ENCODE results near the gene FAM168A.

FAM168A gene

DNA sequence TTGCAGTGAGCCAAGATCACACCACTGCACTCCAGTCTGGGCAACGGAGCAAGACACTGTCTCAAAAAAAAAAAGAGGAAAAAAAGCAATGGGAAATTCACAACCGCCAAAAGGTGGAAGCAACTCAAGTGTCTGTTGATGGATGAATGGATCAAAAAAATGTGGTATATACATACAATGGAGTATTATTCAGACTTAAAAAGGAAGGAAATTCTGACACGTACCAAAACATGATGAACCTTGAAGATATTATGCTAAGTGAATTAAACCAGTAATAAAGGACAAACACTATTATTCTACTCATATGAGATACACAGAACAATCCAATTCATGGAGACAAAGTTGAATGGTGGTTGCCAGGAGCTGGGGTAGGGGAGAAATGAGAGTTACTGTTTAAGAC is 40.9 kb downstream of the FAM168A start:
- DNase-seq (ENCODE audit: low read depth in 2 of 2) = no peak

DNA sequence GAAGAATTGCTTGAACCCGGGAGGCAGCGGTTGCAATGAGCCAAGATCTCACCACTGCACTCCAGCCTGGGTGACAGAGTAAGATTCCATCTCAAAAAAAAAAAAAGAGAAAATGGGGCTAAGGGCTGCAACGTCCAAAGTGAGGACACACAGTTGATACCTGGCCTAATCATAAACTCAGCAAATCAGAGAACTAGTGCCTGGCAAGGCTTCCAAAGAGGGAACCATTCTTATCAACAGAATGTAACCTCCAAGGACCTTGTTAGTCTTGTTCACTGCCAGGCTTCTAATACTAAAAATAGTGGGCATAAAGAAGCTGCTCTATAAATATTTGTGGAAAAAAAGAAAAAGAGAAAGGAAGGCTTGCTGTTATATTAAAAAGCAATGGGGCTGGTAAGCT is 42.3 kb downstream of the FAM168A start:
- DNase-seq (ENCODE audit: low read depth in 2 of 2) = no peak

DNA sequence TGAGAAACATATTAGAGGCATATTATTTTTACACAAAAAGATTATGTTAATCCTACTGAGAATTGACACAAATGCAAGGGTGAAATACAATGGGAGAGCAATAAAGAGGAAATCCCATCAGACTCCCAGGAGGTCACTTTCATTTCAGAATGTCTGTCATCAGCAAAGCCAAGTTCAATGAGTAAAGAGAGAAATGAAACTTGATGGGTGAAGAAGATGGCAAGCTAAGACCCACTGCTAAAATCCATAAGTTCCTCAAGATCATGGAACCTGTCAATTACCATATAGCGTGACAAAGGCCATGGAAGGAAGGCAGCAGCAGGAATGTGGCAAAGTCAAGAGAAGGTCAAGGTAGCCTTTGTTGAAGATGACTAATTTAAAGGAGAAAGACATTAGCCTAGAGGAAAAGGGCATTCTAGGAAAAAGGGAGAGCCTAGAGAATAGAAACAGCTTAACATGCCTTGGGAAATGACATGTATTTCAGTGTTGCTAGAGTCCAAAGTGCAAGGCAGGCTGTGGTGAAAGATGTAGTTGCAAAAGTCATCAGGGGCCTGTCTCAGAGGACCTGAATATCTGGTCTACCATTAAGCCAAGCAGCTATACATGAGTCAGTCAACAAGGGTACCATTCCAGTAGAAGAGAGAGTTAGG is 43.1 kb downstream of the FAM168A start:
- DNase-seq (ENCODE audit: low read depth in 2 of 2) = no peak

DNA sequence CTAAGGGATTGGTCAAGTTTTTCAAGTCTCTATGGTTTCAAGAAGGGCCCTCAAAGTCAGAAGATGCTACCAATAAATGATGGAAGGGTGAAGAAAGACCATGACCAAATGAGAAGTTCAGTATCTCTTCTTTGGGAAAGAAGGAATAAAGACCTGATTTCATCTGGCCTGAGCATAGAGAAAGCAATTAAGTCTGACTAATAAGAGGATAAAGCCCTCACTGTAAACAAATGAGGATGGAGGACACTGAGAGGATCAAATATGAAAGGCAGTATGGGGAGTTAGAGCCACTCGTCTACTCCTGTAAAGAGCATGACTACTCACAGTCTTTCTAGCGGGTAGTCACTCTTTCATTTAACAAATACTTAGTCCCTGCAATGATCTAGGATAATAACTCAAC is 44.6 kb downstream of the FAM168A start:
- no peak for DNase-seq (ENCODE audit: low read depth in 2 of 2)

DNA sequence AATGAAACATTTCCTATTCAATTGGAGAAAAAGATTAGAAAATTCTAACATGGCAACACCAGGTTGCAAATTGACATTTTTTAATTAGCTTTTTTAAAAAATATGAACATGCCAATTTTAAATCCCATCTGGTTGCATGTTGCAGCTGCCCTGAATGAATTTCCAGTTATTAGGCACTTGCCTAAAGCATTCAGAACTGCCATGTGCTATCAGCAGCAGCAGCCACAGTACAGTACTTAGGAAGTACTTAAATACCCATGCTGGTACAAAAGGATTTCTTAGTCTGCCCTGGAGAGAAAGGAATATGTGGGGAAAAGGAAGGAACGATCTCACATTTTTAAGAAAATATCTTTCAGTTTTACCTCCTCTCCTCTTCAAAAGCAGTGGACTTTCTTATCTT is 46.2 kb downstream of the FAM168A start:
- DNase-seq (ENCODE audit: low read depth in 2 of 2) = no peak

DNA sequence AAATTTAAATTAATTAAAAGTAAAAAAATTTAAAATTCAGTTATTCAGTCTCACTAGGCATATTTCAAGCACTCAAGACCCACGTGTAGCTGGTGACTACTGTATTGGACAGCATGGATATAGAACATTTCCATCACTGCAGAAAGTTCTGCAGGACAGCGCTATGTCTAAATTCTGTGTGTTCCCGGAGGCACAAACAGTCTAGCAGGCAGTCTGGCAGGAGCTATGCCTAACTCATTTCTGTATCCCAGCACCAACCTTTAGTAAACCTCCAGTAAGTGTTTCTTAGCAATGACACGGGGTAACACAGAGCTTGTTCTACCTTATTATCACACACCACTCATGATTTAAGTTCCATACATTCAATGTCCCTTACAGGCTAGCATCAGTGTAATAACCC is 48.5 kb downstream of the FAM168A start:
- no peak for DNase-seq (ENCODE audit: low read depth in 2 of 2)

DNA sequence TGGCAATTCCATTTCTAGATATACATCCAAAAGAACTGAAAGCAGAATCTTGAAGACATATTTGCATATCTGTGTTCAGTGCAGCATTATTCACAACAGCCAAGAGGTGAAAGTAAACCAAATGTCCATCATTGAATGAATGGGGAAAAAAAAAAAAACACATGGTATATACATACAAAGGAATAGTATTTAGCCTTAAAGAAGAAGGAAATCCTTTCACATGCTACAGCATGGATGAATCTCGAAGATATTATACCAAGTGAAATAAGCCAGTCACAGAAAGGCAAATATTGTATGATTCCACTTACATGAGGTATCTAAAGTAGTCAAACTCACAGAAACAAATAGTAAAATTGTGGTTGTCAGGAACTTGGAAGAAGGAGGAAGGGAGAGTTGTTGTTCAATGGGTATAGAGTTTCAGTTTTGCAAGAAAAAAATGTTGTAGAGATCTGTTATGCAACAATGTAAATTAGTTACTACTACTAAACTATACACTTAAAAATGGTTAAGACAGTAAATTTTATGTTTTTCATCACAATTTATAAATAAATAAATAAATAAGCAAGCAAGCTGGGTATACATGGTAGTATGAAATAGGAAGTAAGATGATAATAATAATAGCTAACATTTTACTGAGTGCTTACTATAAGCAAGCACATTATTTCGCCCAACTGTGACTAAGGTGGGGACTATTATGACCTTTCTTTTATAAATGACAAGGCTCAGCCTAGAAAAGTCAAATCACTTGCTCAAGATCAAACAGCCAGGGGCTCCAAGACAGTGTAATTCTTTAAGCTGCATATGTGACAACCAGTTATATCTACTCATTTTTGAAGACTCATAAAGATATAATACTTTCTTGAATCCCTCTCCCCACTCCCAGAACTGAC is 50.0 kb downstream of the FAM168A start:
- DNase-seq (ENCODE audit: low read depth in 2 of 2) = no peak

DNA sequence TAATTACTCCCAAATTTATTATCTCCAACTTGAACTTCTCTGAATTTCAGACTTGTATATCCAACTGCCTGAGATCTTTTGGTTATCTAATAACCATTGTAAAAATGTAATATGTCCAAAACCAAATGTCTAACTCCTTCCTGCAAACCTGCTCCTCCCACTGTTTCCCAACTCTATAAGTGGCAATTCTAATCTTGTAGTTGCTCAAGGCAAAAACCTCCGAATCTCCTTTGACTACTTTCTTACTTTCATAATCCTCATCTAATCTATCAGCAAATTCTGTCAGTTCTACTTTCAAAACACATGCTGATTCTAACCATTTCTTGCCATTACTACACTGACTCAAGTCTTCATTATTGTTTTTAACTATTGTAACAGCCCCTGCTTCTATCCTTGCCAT is 55.7 kb downstream of the FAM168A start:
- DNase-seq (ENCODE audit: low read depth in 2 of 2) = no peak

DNA sequence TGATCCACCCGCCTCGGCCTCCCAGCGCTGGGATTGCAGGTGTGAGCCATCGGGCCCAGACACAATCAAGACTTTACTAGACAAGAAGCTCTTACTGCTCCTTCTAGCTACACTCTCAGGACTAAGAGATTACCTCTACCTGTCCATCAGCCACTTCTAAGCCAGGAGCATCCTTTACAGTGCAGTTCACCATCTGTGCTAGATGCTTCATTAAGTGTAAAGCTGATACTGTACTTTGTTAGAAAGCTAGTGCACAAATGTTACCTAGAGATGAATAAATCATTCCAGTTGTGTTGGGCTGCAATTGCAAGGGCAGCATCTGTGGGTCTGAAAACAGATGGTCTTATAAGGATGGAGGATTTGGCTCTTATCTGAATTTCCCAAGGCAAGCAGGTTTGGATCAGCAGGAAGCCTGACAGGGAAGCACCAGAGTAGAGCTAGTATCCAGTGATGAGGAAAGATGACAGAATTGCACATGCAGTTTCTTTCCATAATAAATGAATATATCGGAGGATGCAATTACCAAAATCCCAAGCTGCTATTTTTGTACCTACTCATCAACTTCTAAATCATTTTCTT is 58.3 kb downstream of the FAM168A start:
- DNase-seq (ENCODE audit: low read depth in 2 of 2) = no peak

DNA sequence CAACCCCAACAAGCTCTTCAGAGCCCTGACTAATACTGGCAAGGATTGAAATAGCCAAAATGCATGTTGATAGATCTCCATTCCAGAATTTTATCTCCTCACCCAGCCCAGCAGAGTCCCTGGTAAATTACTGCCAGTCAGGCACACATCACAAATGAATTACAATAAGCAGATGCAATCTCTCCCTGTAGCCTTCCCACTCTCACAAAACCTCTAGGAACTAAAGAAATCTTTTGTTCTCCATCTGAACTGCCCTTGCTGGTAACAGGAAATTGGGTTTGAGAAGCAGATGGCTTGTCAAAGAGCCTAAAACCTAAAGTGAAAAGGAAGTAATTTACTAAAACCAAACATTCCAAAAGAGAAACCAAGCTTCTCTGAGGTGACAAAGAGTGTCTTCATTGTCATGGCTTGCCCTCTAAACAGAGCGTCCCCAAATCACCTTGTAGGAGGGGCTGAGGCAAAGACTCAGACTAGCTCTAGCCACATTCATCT is 59.5 kb downstream of the FAM168A start:
- DNase-seq (ENCODE audit: low read depth in 2 of 2) = no peak

DNA sequence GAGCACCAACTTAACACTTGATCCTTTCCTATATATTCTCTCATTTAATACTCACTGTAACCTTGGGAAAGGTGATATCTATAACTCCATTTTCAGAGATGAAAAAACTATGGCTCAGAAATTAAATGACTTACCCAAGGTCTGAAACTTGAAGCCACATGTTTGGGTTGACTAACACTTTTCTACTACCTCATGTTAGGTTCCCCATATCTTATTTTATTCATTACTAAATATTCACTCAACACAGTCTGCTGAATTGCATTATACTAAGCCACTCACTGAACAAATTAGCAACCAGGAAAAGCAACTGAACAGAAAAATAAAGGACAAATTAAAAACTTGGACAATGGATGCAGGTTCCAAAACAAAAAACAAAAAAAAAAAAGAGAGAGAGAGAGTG is 59.9 kb downstream of the FAM168A start:
- DNase-seq (ENCODE audit: low read depth in 2 of 2) = no peak

DNA sequence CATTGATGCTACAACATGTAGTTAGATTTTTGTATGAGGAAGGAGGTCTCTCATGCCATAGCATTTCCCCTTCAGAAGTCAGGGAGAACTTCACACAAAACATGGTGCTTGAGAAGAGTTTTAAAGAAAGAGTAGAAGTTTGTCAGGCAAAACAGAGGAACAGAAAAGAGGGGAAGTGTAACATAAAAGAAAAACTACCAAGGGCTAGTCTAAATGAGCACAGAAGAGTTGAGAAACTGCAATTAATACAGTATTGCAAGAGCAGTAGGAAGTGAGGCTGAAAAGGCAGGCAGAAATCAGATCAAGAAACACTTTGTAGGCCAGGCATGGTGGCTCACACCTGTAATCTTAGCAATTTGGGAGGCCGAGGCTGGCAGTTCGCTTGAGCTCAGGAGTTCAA is 61.0 kb downstream of the FAM168A start:
- no peak for DNase-seq (ENCODE audit: low read depth in 2 of 2)

DNA sequence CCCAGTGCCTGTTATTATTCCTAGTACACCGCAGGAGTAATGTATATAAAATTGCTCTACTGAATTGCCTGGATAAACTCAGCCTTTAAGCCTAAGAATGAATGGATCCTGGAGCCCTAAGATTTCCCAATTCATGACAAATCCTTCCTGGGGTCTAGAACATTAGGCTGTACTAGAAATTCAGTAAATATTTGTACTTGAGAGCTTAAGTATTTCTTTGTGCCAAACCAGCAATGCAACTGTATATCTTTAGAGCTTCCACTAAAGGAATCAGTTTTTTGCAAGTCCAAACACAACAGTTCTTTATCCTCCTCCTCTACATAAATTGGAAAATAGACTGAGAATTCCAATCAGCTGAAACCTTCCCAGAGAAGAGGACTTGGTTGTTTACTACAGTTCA is 65.6 kb downstream of the FAM168A start:
- DNase-seq (ENCODE audit: low read depth in 2 of 2) = no peak

DNA sequence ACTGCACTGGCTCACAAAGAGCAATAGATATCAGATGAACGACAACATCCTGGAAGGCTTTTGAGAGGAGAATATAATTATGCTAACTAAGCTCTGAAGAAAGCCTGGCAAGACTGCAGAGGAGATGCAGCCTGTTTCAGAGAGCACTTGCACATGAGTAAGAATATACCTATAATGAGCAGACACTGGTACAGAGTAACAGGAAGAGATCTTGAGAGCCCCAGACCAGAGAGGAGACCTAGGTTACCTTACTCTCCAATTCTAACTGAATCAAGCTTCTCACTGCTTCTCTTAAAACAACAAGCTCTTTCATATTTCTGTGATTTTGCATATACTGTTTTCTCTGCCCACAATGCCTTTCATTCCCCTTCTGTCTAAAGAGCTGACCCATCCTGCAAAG is 66.5 kb downstream of the FAM168A start:
- DNase-seq (ENCODE audit: low read depth in 2 of 2) = no peak

DNA sequence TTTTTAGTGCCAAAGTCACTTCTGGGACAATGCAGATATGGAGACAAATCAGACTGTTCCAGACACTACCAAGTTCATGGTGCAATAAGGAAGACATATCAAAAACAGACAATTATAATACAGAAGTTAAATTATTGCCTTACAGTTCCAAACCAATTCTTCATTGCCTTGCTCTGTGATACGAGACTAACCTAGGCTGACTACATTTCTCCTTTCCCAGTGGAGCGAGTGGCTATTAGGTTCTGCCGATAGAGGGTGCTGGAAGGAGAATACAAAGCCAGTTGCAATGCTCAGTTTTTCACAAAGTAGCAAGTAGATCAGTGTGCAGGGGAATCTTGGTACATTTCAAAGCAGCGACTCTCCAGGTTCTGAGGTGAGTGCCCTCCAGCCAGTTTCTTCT is 67.8 kb downstream of the FAM168A start:
- no peak for DNase-seq (ENCODE audit: low read depth in 2 of 2)

DNA sequence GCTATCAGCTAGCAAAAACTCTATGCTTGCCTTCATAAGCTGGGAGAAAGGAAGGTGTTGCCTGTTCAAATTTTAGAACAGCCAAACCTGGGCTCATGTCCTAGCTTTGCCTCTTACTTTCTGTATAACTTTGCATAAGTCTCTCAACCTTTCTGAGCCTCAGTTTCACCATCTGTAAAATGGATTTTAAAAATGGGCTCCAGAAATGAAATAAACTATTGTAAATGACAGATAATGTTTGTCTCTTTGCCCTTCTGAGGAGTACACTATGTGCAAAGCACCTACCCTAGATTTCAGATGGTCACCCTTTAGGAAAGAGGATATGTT is 68.7 kb downstream of the FAM168A start:
- DNase-seq (ENCODE audit: low read depth in 2 of 2) = no peak

DNA sequence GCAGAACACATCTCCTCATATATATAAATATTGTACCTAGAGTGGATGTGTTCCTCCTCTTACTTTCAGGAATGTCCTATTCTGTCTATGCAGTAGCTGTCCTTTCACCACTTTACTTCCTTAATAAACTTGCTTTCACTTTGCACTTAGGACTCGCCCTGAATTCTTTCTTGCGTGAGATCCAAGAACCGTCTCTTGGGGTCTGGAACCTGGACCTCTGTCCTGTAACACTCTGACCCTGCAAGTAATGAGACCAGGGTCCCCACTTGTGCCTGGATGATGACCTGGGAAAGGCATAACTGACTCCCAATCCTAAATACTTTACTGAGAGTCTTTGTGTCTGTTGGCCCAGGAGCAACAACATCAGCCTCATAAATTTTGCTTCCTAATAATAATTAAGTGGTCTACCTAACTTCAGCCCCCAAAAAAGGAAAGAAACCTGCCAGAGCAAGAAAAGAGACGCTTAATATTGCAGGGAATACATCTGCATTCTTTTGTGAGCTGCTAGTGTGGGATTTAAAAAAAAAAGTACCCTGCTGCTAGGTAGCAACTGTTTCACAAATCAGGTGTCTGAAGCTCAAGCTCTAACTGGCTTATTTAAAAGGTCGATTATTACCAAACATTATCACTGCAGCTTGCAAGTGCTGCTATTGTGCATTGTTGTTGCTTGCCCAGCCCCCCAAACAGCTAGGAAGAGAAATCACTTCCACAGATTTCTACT is 69.3 kb downstream of the FAM168A start:
- no peak for DNase-seq (ENCODE audit: low read depth in 2 of 2)

DNA sequence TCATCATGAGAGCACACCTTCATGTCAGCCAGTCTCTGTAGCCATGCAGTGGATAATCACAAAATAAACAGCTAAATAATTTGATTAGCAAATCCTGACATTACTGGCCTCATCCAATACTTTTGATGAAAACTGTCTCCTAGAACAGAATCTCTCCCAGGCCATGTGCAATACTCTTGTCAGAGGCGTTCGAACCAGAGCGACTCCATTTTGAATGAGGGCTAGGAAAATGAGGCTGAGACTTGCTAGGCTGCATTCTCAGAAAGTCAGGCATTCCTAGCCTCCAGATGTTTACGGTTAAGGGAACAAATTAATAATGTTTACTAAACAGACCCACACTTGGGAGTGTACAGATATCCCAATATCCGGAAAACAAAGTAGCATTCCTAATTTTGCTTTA is 69.9 kb downstream of the FAM168A start:
- no peak for DNase-seq (ENCODE audit: low read depth in 2 of 2)

DNA sequence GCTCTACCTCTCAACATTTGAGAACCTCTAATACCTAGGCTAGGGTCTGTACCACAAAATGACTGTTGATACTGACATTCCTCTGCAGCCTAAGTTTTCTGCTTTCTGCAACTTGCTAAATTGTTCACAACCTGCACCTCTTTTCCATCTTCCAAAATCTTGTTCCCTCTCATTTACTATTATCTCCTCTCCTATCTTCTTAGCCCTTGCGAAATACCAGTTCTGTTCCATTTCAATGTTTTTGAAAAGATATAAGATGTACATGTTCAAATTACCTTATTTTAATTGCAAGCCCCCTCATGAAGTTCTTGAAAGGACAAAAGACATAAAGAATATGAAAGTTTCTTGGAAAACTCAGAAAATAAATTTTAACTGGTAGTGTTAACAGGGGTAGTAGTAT is 72.3 kb downstream of the FAM168A start:
- DNase-seq (ENCODE audit: low read depth in 2 of 2) = no peak

DNA sequence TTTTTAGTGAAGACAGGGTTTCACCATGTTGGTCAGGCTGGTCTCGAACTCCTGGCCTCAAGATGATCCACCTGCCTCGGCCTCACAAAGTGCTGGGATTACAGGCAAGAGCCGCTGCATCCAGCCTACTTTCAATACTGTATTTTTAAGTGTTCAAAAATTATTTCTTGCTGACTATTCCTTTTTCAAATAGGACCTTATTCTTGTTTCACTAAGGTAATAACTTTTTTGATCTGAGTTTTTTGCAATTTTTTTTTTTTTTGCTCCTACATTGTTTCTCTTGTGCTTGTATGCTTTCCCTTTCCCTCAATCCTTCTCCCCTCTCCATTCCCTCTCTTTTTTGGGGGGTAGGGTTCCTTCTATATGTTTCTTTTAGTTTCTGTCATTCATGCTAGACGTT is 73.1 kb downstream of the FAM168A start:
- no peak for DNase-seq (ENCODE audit: low read depth in 2 of 2)

DNA sequence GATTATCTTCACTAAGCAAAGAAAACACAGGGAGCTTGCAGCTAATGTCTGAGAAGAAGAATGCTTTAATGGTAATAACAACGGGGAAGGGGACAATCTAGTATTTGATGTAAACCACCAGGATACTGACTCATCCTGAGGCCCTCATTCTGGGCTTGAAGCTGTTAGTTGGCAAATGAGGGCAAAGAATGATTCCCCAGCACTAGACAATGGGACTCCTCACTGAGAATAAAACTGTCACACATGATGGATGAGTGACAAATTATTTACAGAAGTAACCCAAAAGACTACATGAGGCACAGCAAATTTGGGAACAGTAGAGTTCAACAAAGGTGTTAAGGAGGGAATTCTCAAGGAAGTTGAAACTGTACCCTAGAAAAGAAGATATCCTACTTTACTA is 76.3 kb downstream of the FAM168A start:
- no peak for DNase-seq (ENCODE audit: low read depth in 2 of 2)

DNA sequence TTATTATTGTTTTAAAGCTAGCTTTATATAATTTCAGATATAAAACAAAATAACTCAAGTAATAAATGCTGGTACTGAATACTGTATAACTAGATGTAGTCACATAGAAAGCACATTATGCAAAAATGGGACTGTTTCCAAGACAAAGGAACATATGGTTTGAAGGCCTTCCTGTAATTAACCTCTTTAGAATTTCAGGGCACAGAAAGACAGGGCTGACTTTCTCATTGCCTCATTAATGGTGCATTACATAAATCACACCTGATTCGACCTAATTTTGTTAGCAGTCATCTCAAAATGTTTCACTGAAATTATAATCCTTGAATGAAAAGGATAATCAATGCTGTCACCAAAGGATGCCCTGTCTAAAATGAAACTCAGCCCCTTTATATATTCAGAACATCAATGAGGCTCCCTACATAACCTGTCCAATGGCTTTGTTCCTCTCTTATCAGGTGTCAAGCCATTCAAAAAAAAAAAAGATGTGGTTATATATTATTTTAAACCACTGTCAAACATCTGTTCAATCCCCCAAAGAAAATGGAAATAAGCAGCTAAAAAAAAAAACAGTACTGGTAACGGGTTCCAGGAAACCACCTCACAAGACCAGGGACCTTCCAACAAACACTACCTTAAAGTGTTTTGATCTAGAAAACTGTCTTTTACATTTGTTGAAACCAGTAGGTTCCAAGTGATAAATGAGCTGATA is 77.4 kb downstream of the FAM168A start:
- no peak for DNase-seq (ENCODE audit: low read depth in 2 of 2)

Data from stimulated activated CD8-positive, alpha-beta memory T cell treated with anti-CD3 and anti-CD28 coated beads, Interleukin-2, amount 100 ng/mL, for 48 hours (primary cell).